Hepatocyte (in vitro differentiated cells): Measurements from ENCODE around the gene MOB3B. TPM values are rescaled to one million over a fixed set of nuclear protein-coding genes. Genes with fewer than 3 reads are reported as not detected.
"Not testable (repeated sequence)": the region's sequence is repeated elsewhere in the genome, so short reads cannot be mapped to it uniquely, and the experiment has no call there.

ENCODE experiments used
- DNase-seq: peaks from one replicate; pipeline ENCODE4 v3.0.0-alpha.2; 2016; ENCODE audit warnings: low spot score
- H2AFZ ChIP-seq: fragments of 200-600 bp; sonication (generic); 2 replicates; pipeline ENCODE4 v1.6.0; 2016; ENCODE audit warnings: antibody characterized with exemption, mild to moderate bottlenecking
- H3K27ac ChIP-seq: fragments of 200-600 bp; sonication (generic); 2 replicates; pipeline ENCODE4 v1.5.1; 2016; ENCODE audit warnings: mild to moderate bottlenecking
- H3K27me3 ChIP-seq: fragments of 200-600 bp; sonication (generic); 2 replicates; pipeline ENCODE4 v1.6.1; 2016
- H3K36me3 ChIP-seq: fragments of 200-600 bp; sonication (generic); replicated peaks from 2 replicates; pipeline ENCODE4 v1.5.1; 2016; ENCODE audit warnings: low read depth; ENCODE audit not compliant: insufficient read depth
- H3K4me1 ChIP-seq: fragments of 200-600 bp; sonication (generic); 2 replicates; pipeline ENCODE4 v1.5.1; 2016; ENCODE audit warnings: mild to moderate bottlenecking, moderate library complexity; ENCODE audit not compliant: insufficient read depth
- H3K4me2 ChIP-seq: fragments of 200-600 bp; sonication (generic); 2 replicates; pipeline ENCODE4 v1.6.0; 2016
- H3K4me3 ChIP-seq: fragments of 200-600 bp; sonication (generic); 2 replicates; pipeline ENCODE4 v1.5.1; 2016; ENCODE audit warnings: mild to moderate bottlenecking
- H3K79me2 ChIP-seq: fragments of 200-600 bp; sonication (generic); 2 replicates; pipeline ENCODE4 v1.6.0; 2017; ENCODE audit warnings: mild to moderate bottlenecking
- H3K9me2 ChIP-seq: fragments of 200-600 bp; sonication (generic); replicated peaks from 2 replicates; pipeline ENCODE4 v1.6.0; 2017; ENCODE audit warnings: mild to moderate bottlenecking; ENCODE audit not compliant: insufficient read depth
- H3K9me3 ChIP-seq: fragments of 200-600 bp; sonication (generic); 2 replicates; pipeline ENCODE4 v1.5.1; 2016; ENCODE audit warnings: low read depth, mild to moderate bottlenecking
- H4K20me1 ChIP-seq: fragments of 200-600 bp; sonication (generic); 2 replicates; pipeline ENCODE4 v1.6.0; 2016; ENCODE audit warnings: mild to moderate bottlenecking; ENCODE audit not compliant: insufficient read depth, poor library complexity, severe bottlenecking
- CTCF ChIP-seq: fragments of 200-600 bp; sonication (generic); IDR thresholded peaks from 2 replicates; pipeline ENCODE4 v1.5.1; 2016; ENCODE audit warnings: antibody characterized with exemption, mild to moderate bottlenecking; ENCODE audit not compliant: poor library complexity
- EZH2 ChIP-seq: fragments of 200-600 bp; sonication (generic); IDR thresholded peaks from 2 replicates; pipeline ENCODE4 v1.6.1; 2016; ENCODE audit warnings: antibody characterized with exemption, mild to moderate bottlenecking, borderline replicate concordance
- EZH2phosphoT487 ChIP-seq: fragments of 200-600 bp; sonication (generic); IDR thresholded peaks from one replicate; pipeline ENCODE4 v1.6.1; 2018; ENCODE audit warnings: antibody characterized with exemption, mild to moderate bottlenecking, low read depth, moderate library complexity; ENCODE audit not compliant: unreplicated experiment, severe bottlenecking
- WGBS: methylation state at CpG from one replicate; pipeline ENCODE4 v1.1.6; 2016; ENCODE audit warnings: low lambda C conversion rate; ENCODE audit errors: missing lambda C conversion rate; 5-methylcytosine and 5-hydroxymethylcytosine counted together
- polyA plus RNA-seq: library from polyadenylated mRNA; unstranded; fragments of >200 nt; fragmentation: Nextera tagmentation; extraction: Ambion mirVana; gene quantifications from 2 replicates; pipeline ENCODE4 v1.2.1, GENCODE V29; 2016
- total RNA-seq: library from RNA; depleted of rRNA; stranded (reverse); fragments of >200 nt; gene quantifications from 2 replicates; pipeline ENCODE4 v1.2.3, GENCODE V29; 2014

Gene MOB3B
- total and polyA plus RNA-seq, 2 experiments from 2014 or later = 13.3 to 13.5 TPM

GRCh38 chr9:27468462-27469110 lies 61.0 kb downstream of the MOB3B start:
- Histone ChIP-seq H3K9me2 (no peaks in the 10 kb centered on the region), H4K20me1 (no peaks in the 10 kb centered on the region), H3K36me3 (no peaks in the 10 kb centered on the region), H3K27me3 (no peaks in the 10 kb centered on the region), H3K4me2 (no peak overlapping the region), H3K4me1 (peaks cover 16% of the 10 kb centered on the region), H3K9me3 (no peaks in the 10 kb centered on the region), H2AFZ (no peak overlapping the region), H3K79me2 (peaks cover 50% of the 10 kb centered on the region), H3K27ac (no peak overlapping the region), H3K4me3 (no peak overlapping the region)
- TF ChIP-seq EZH2phosphoT487 = no peak
- no peak for TF ChIP-seq EZH2
- no peak for TF ChIP-seq CTCF
- DNase-seq = no peak
- 86% methylated on average over 5 of the region's 5 CpGs for WGBS

DNA sequence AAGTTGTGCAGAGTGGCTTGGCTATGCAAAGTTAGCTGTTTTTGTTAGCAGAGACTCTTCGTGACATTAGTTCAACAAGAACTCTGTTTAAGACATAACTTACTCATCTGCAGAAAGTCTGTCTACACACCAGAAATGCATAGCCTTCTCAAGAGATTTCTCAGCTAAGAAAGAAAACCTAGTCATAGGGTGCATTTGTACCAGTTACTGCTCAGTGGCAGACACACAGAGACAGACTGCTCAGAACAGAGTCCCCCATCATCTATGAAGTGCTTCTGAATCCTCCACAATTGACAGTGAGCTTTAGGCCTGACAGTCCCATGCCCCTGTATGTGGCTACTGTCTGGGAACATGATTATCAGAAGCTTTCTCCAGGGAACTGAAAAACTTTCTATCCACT lies 61.6 kb downstream of the MOB3B start:
- no peak for TF ChIP-seq CTCF
- TF ChIP-seq EZH2phosphoT487 = no peak
- TF ChIP-seq EZH2 = no peak
- Histone ChIP-seq H3K9me2 (no peaks in the 10 kb centered on the region), H3K36me3 (no peaks in the 10 kb centered on the region), H3K4me1 (peaks cover 18% of the 10 kb centered on the region), H3K27me3 (no peaks in the 10 kb centered on the region), H2AFZ (no peak overlapping the region), H3K4me3 (no peak overlapping the region), H3K9me3 (no peaks in the 10 kb centered on the region), H3K4me2 (no peak overlapping the region), H3K79me2 (peaks cover 49% of the 10 kb centered on the region), H3K27ac (no peak overlapping the region), H4K20me1 (no peaks in the 10 kb centered on the region)
- WGBS = 85% methylated on average over 1 of the region's 1 CpG
- no peak for DNase-seq

DNA sequence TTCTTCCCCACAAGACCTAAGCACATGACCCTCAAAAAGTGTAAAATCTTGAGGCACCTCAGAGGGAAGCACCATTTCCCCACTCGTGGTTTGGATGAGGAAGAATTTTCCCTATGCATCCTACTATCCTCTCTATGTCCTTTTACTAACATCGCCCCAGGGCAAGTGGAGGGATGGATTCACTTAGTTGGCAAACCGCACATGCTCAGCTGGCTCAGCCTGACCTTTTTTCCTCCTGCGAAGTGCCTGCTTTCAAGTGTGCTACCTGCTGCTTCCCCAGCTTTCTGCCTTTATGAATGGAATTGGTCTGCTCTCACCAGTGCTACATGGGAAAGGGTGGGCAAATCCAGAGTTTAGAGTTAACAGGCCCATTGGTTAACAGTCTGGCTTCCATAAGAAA lies 62.1 kb downstream of the MOB3B start:
- H3K4me1 ChIP-seq = peaks cover 17% of the 10 kb centered on the region
- no peak overlapping the region for H3K4me3 ChIP-seq
- 79% methylated on average over 4 of the region's 4 CpGs for WGBS
- H3K4me2 ChIP-seq = no peak overlapping the region
- H4K20me1 ChIP-seq = no peaks in the 10 kb centered on the region
- H3K36me3 ChIP-seq = no peaks in the 10 kb centered on the region
- H2AFZ ChIP-seq = no peak overlapping the region
- TF ChIP-seq EZH2phosphoT487 (no peak), CTCF (no peak), EZH2 (no peak)
- no peaks in the 10 kb centered on the region for H3K9me3 ChIP-seq
- no peaks in the 10 kb centered on the region for H3K27me3 ChIP-seq
- no peak for DNase-seq
- no peak overlapping the region for H3K27ac ChIP-seq
- H3K9me2 ChIP-seq = no peaks in the 10 kb centered on the region
- H3K79me2 ChIP-seq = peaks cover 49% of the 10 kb centered on the region

GRCh38 chr9:27466516-27466915 lies 63.1 kb downstream of the MOB3B start:
- H3K36me3 ChIP-seq, H3K4me2 ChIP-seq, DNase-seq, H3K27me3 ChIP-seq, H3K27ac ChIP-seq, H3K4me3 ChIP-seq, H3K9me3 ChIP-seq, H4K20me1 ChIP-seq, H3K9me2 ChIP-seq, H2AFZ ChIP-seq: not testable (repeated sequence)
- Histone ChIP-seq H3K4me1 (peaks cover 11% of the 10 kb centered on the region), H3K79me2 (peaks cover 42% of the 10 kb centered on the region)
- 95% methylated on average over 6 of the region's 6 CpGs for WGBS

- H3K4me1 ChIP-seq = peaks cover 11% of the 10 kb centered on the region
- WGBS = 76% methylated on average over 3 of the region's 3 CpGs
- H3K27ac ChIP-seq = peak overlapping the region; percentile 62
- peaks cover 28% of the 10 kb centered on the region for H3K79me2 ChIP-seq
- H2AFZ ChIP-seq, H3K9me3 ChIP-seq, H3K36me3 ChIP-seq, H4K20me1 ChIP-seq, DNase-seq, H3K4me3 ChIP-seq, H3K27me3 ChIP-seq, H3K9me2 ChIP-seq: not testable (repeated sequence)
- peak overlapping the region; percentile 24 for H3K4me2 ChIP-seq
Observed at GRCh38 chr9:27464950-27465349, 64.7 kb downstream of the MOB3B start.
